IMR-90 (cell line): Measurements from ENCODE around the gene SP140L. TPM values are rescaled to one million over a fixed set of nuclear protein-coding genes. Genes with fewer than 3 reads are reported as not detected.
"Not testable (repeated sequence)": the region's sequence is repeated elsewhere in the genome, so short reads cannot be mapped to it uniquely, and the experiment has no call there.

Source experiments
- ATAC-seq: fragments of 200-7000 bp; cut with Tn5 transposase; 2 replicates; pipeline ENCODE4 v1.9.1; 2020; ENCODE audit warnings: low read depth, mild to moderate bottlenecking, moderate library complexity
- BruUV-seq: library from RNA; stranded (reverse); fragments of 400-500 nt; replicated peaks from 2 replicates; lab custom pipeline; 2021; lab: Mats Ljungman, UMichigan
- CTCF ChIA-PET: fragments of 300-600 bp; formaldehyde crosslinking; extraction: SDS; loops from one replicate; lab custom pipeline; 2021; ENCODE audit warnings: antibody characterized with exemption; lab: Yijun Ruan, JAX
- POLR2A ChIA-PET: fragments of 300-600 bp; sonication (Branson Sonifier 250); formaldehyde crosslinking; loops from one replicate; lab custom pipeline; 2022; ENCODE audit warnings: antibody characterized with exemption; ENCODE audit not compliant: unreplicated experiment; lab: Charles Lee
- DNase-seq: peaks from one replicate; pipeline ENCODE4 v3.0.0; 2013
- H2AFZ ChIP-seq: replicated peaks from 2 replicates; pipeline ENCODE3; 2013; ENCODE audit warnings: low read length, mild to moderate bottlenecking; ENCODE audit not compliant: poor library complexity
- H2AK5ac ChIP-seq: 2 replicates; pipeline ENCODE4 v1.6.1; 2013; ENCODE audit warnings: low read depth, low read length, inconsistent platforms
- H2AK9ac ChIP-seq: replicated peaks from 2 replicates; pipeline ENCODE3; 2013; ENCODE audit warnings: mild to moderate bottlenecking, low read depth, low read length, moderate library complexity; ENCODE audit not compliant: poor library complexity
- H2BK120ac ChIP-seq: 2 replicates; pipeline ENCODE4 v1.6.1; 2013; ENCODE audit warnings: low read depth, low read length, inconsistent platforms
- H2BK15ac ChIP-seq: 3 replicates; pipeline ENCODE4 v1.6.1; 2013; ENCODE audit warnings: low read depth, low read length, inconsistent platforms
- H2BK20ac ChIP-seq: 2 replicates; pipeline ENCODE4 v1.6.1; 2013; ENCODE audit warnings: low read depth, mild to moderate bottlenecking, inconsistent platforms, low read length, moderate library complexity
- H2BK5ac ChIP-seq: 2 replicates; pipeline ENCODE4 v1.6.1; 2013; ENCODE audit warnings: mild to moderate bottlenecking, low read depth, low read length, inconsistent platforms; ENCODE audit not compliant: poor library complexity, severe bottlenecking
- H3K14ac ChIP-seq: replicated peaks from 2 replicates; pipeline ENCODE4 v1.6.1; 2013; ENCODE audit warnings: low read depth, low read length, inconsistent platforms
- H3K18ac ChIP-seq: 2 replicates; pipeline ENCODE4 v1.6.1; 2013; ENCODE audit warnings: low read depth, low read length, control low read depth
- H3K23ac ChIP-seq: 2 replicates; pipeline ENCODE4 v1.6.1; 2013; ENCODE audit warnings: low read depth, low read length, inconsistent platforms
- H3K27ac ChIP-seq: 2 replicates; pipeline ENCODE4 v1.5.1; 2013; ENCODE audit warnings: mild to moderate bottlenecking, control low read depth, low read length; ENCODE audit not compliant: insufficient read depth
- H3K27me3 ChIP-seq: 2 replicates; pipeline ENCODE4 v1.6.1; 2013; ENCODE audit warnings: low read length; ENCODE audit not compliant: control insufficient read depth, insufficient read depth
- H3K36me3 ChIP-seq: 2 replicates; pipeline ENCODE4 v1.6.1; 2013; ENCODE audit warnings: low read length, mixed read lengths; ENCODE audit not compliant: control insufficient read depth, insufficient read depth
- H3K4ac ChIP-seq: 2 replicates; pipeline ENCODE4 v1.6.1; 2013; ENCODE audit warnings: low read depth, low read length, inconsistent platforms
- H3K4me1 ChIP-seq: 2 replicates; pipeline ENCODE4 v1.6.1; 2013; ENCODE audit warnings: low read length, mixed read lengths; ENCODE audit not compliant: control insufficient read depth, insufficient read depth
- H3K4me2 ChIP-seq: 2 replicates; pipeline ENCODE4 v1.6.1; 2013; ENCODE audit warnings: low read depth, mild to moderate bottlenecking, control low read depth, low read length, moderate library complexity
- H3K4me3 ChIP-seq: 2 replicates; pipeline ENCODE4 v1.5.1; 2013; ENCODE audit warnings: low read depth, mild to moderate bottlenecking, control low read depth, low read length, moderate library complexity; ENCODE audit not compliant: insufficient read depth
- H3K56ac ChIP-seq: 2 replicates; pipeline ENCODE4 v1.6.1; 2013; ENCODE audit warnings: low read length, inconsistent platforms; ENCODE audit not compliant: insufficient read depth; ENCODE audit errors: extremely low read depth
- H3K79me1 ChIP-seq, 2 experiments: 2 replicates each; pipeline ENCODE4 v1.6.1; 2013; ENCODE audit warnings: low read length in 2 of 2, inconsistent platforms in 1 of 2, low read depth in 1 of 2
- H3K9ac ChIP-seq: 2 replicates; pipeline ENCODE4 v1.6.1; 2013; ENCODE audit warnings: low read depth, low read length, control low read depth
- H3K9me1 ChIP-seq: 2 replicates; pipeline ENCODE4 v1.6.1; 2013; ENCODE audit warnings: low read length, inconsistent platforms; ENCODE audit not compliant: insufficient read depth
- H3K9me3 ChIP-seq: 2 replicates; pipeline ENCODE4 v1.6.1; 2013; ENCODE audit warnings: low read length; ENCODE audit not compliant: control insufficient read depth, insufficient read depth
- H4K20me1 ChIP-seq: 2 replicates; pipeline ENCODE4 v1.6.1; 2013; ENCODE audit warnings: low read length, inconsistent platforms; ENCODE audit not compliant: insufficient read depth
- H4K5ac ChIP-seq: 2 replicates; pipeline ENCODE4 v1.6.1; 2013; ENCODE audit warnings: mild to moderate bottlenecking, low read depth, low read length, control low read depth
- H4K8ac ChIP-seq, 2 experiments: 2 replicates each; pipeline ENCODE4 v1.6.1; 2013; ENCODE audit warnings: low read depth in 2 of 2, low read length in 2 of 2, control low read depth in 1 of 2, inconsistent platforms in 1 of 2
- H4K91ac ChIP-seq: 2 replicates; pipeline ENCODE4 v1.6.1; 2013; ENCODE audit warnings: low read depth, low read length, inconsistent platforms; ENCODE audit not compliant: insufficient read depth
- WGBS, 2 experiments: methylation state at CpG; one replicate each; pipeline versions ENCODE4 v1.1.5 to v1.1.7; 2013; ENCODE audit warnings: missing lambda C conversion rate in 2 of 2; ENCODE audit not compliant: insufficient read length in 1 of 2; ENCODE audit errors: extremely low coverage in 2 of 2; 5-methylcytosine and 5-hydroxymethylcytosine counted together
- dilution Hi-C: fragments of 300-500 bp; cut with HindIII; formaldehyde crosslinking; loops from one replicate; pipeline ENCODE4 v1.14.3; 2018; ENCODE audit warnings: low sequenced_read_pairs; ENCODE audit not compliant: unreplicated experiment
- in situ Hi-C: fragments of 300-500 bp; cut with MboI; formaldehyde crosslinking; loops from 3 replicates; pipeline ENCODE4 v1.14.3; 2019; ENCODE audit warnings: low sequenced_read_pairs, inconsistent platforms, mixed read lengths
- intact Hi-C: fragments of 100-400 bp; cut with micrococcal nuclease; formaldehyde crosslinking; loops from 2 replicates; pipeline ENCODE4 v1.10.0; 2022
- polyA plus RNA-seq, 3 experiments: library from polyadenylated mRNA; depleted of rRNA; stranded (reverse); fragments of >200 nt; gene quantifications; 2 replicates each; pipeline ENCODE4 v1.2.3, GENCODE V29; 2012; ENCODE audit warnings: low replicate concordance in 1 of 3
- total RNA-seq: library from RNA; depleted of rRNA; stranded (reverse); fragments of >200 nt; gene quantifications from 2 replicates; pipeline ENCODE4 v1.2.3, GENCODE V29; 2012

The SP140L gene
- total and polyA plus RNA-seq, 2 of the 4 experiments (the other 2 are of a cell fraction) = 5.4 to 11.2 TPM

- H3K9ac ChIP-seq, H2AK9ac ChIP-seq, ATAC-seq, intact Hi-C loops, H3K4me2 ChIP-seq, H3K27me3 ChIP-seq, H2BK5ac ChIP-seq, H4K8ac ChIP-seq, H3K27ac ChIP-seq, H3K56ac ChIP-seq, H3K9me1 ChIP-seq, dilution Hi-C loops, H4K20me1 ChIP-seq, H3K36me3 ChIP-seq, H3K18ac ChIP-seq, H2AK5ac ChIP-seq, in situ Hi-C loops, H3K14ac ChIP-seq, H3K9me3 ChIP-seq, POLR2A ChIA-PET, H2AFZ ChIP-seq, H4K5ac ChIP-seq, H2BK15ac ChIP-seq, H3K23ac ChIP-seq, CTCF ChIA-PET, H4K91ac ChIP-seq, DNase-seq, H3K4me1 ChIP-seq, BruUV-seq, H2BK120ac ChIP-seq, H3K4me3 ChIP-seq, H2BK20ac ChIP-seq, H3K4ac ChIP-seq: not testable (repeated sequence)
- peaks cover 17% of the 10 kb centered on the region in 2 experiments for H3K79me1 ChIP-seq
- no CpG with 5 or more reads among the region's 2 CpGs for WGBS, 2 experiments
Observed at GRCh38 chr2:230343041-230343624, 16.1 kb downstream of the SP140L start.
